Skeletal muscle cell (primary cell): Measurements from ENCODE around the gene SLC9A6.
"Not testable (repeated sequence)": the region's sequence is repeated elsewhere in the genome, so short reads cannot be mapped to it uniquely, and the experiment has no call there.

Experiments
- DNase-seq: peaks from one replicate; pipeline ENCODE4 v3.0.0-alpha.2; 2010; ENCODE audit warnings: low read depth
- H3K4me3 ChIP-seq: 2 replicates; pipeline ENCODE4 v1.5.1; 2011; ENCODE audit warnings: low read depth, mild to moderate bottlenecking, control low read depth, low read length, moderate library complexity

The SLC9A6 gene

DNA sequence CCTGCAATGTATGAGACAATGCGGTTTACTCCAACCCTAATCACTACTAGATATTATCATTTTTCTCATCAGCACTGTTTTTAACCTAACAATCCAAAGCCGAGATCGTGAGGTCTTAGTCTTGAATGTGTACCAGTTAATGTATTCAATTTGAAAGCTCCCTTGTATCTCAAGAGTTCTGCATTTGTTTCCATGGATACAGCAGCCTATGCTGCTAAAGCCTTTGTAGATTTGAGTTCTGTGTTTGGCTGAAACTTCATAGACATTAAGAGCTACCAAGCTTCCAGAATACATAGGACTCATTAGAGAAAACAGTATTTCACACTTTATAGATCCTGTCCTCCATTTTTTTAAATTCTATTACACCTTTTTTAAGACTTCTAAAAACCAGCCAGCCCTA is 39.9 kb downstream of the SLC9A6 start:
- no peak for DNase-seq
- no peak overlapping the region for H3K4me3 ChIP-seq

DNA sequence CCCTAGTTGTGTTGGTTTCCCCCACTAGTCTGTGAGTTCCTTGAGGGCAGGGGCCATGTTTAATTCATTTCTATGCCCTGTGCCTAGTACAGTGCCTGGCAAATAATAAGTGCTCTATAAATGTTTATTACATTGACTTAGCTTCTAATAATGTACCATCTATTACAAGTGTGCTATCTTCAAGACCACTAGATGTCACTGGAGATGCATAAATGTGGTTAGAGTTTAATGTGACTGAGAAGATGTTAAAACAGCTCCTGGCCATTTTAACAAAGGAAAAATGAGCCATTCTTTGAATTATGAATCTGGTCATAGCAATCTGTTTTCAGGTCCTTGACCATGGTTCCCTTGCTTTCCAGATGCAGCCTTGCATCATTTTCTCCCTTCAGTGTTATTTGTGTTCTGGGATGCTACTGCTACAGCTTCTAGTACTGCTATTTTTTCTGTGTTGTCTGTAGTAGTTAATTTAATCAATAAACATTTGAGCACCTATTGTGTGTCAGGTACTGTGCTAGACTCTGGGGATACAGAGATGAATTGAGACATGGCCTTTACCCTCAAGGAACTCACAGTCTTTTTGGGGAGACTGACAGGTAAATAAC is 43.2 kb downstream of the SLC9A6 start:
- no peak overlapping the region for H3K4me3 ChIP-seq
- DNase-seq: no peak

DNA sequence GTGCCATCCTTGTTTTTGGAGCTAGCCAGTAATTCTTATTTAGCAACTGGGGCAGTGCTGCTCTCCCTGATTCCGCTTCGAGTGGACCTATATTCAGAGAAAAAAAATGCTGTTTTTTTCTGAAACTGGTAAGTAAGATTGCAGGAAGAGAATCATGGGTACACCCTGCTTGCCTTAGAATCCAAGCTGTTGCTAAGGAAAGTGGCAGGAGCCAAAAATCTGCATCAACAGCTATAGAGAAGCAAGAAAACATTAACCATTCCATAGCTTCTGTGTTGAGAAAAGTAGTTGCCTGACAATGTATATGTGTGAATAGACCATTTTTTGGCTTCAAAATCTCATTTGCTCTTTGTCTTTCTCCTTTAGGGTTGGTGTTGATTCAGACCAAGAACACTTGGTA is 44.5 kb downstream of the SLC9A6 start:
- no peak for DNase-seq
- H3K4me3 ChIP-seq: no peak overlapping the region

DNA sequence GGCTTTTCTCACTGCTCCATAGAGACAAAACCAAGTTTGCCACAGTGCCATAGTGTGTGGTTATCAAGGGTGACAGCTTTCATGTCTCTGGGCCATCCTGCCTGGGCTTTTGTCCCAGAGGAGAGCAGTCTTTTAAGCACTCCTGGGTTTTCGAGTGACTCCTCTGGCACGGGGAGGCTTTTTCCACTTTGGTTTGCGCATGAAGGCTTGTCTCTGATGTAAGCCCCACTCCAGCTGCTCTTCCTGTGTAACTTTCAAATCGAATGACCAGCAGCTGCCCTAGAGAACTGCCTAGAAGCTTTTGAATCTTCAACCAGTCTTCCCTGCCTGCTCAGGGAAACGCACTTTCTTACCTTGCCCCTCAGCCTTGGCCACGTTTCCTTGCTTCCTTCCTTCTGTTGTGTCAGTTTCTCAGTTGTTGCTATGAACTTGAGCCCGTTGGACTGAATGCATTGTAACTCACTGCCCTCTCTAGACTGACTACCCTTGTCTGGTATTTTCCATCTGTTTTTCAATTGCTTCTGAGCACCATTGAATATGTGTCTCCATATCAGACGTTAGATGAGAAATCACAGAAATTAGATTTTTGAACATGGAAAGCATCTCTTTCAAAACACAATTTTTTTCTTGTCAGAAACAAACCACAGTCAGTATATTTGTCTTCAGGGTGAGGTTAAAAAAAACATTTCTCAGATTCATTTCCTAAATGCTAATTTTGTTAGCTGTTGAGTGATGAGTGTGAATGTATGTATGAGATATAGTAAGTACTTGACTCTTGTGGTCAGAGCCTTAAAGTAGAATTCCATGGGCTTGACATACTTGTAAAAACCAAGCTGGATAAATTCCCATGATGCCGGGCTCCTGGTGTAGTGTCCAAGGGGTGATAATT is 45.3 kb downstream of the SLC9A6 start:
- no peak overlapping the region for H3K4me3 ChIP-seq
- DNase-seq: peak; percentile 39

DNA sequence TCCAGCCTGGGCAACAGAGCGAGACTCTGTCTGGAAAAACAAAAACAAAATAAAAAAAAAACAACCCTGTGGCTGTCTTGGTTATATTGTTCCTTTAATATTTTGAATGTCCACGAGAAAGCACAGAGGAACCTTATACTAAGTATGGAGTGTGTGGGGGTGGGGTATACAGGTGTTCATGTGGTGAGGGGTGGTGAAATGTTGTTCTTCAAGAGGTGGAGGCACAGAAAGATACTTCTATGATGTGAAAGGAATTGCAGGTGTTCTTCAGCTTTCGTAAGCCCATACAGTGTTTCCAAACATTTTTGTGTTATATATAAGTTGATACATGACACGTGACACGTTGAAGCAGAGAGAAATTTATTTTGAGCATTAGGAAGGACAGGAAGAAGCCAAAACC is 46.4 kb downstream of the SLC9A6 start:
- no peak for DNase-seq
- no peak overlapping the region for H3K4me3 ChIP-seq

DNA sequence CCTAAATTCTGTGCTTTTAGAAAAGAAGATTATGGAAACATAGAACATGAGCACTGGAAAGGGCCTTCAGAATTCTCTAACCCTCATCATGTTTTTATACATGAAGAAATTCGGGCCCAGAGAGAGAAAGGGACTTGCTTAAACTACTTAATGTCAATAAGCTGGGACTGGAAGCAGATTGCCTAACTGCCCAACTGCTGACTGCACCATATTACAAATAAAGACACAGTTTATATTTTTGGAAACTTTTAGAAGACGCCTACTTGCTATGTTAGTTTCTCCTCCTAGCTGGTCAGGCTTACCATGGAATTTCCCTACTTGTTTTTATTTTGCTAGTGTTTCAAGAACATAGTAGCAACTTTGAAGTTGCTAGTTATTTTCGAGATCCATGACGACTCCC is 47.1 kb downstream of the SLC9A6 start:
- H3K4me3 ChIP-seq: no peak overlapping the region
- no peak for DNase-seq

DNA sequence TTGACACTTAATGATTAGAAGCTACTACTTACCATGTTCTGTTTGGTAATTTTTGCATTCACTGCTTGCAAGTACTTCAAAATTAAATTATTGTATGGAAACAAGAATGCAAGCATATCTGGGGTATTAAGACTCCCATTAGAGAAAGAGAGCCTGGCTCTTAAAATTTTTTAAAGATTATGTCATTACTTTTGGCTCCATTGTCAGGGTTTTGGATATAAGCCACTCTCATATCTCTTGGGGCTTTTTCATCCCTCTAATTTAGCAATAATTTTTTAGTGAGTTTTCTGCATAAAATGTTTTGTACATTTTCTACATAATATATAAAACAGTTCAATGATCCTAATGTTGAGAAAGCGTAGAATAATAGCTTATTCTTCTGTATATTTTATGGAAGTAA is 49.4 kb downstream of the SLC9A6 start:
- H3K4me3 ChIP-seq: no peak overlapping the region
- DNase-seq: no peak

DNA sequence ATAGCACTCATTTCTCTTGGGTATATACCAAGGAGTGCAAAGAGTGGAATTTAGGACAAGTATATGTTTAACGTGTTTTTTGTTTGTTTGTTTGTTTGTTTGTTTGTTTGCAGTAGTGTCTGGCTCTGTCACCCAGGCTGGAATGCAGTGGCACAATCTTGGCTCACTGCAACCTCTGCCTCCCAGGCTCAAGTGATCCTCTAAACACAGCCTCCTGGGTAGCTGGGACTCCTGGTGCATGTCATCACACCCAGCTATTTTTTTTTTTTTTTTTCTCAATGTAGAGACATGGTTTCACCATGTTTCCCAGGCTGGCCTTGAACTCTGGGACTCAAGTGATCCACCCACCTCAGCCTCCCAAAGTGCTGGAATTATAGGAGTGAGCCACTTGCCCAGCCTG is 50.4 kb downstream of the SLC9A6 start:
- DNase-seq: no peak
- H3K4me3 ChIP-seq: no peak overlapping the region

DNA sequence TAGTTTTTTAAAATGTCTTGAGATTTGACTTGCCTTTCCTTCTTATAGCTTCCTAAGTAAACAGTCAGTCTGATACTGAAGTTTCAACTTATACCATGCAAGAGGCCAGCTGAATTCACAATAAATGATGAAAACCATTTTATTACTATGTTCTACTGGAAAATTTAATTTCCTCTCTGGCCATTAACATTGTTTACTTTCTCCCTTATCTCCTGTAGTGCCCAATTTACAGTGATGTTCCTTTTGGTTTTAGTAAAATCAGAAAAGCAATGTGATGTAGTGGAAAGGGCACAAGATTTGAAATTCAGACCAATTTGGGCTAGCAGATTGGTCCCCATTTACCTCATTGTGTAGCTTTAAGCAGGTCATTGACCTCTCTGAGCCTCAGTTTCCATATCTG is 54.2 kb downstream of the SLC9A6 start:
- H3K4me3 ChIP-seq: no peak overlapping the region

DNA sequence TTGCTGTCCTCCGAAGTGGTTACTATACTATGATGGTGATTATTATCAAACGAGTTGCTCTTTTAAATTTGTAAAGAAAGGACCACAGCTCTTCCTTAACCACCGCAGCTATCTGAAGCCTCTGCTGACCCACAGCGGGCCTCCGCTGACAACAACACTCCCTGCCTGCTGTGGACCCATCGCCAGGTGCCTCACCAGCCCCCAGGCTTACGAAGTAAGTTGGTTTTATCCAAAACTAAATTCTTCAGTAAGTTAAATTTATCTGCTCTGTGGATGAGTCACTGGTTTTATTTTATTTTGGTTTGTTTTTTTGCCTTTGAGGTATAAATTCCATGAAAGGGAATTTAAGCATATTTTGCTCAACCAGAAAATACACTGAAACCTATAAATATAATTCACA is 54.7 kb downstream of the SLC9A6 start:
- H3K4me3 ChIP-seq: no peak overlapping the region
- no peak for DNase-seq

More for the DNA sequence above, 54.2 kb downstream of the SLC9A6 start:
- no peak for DNase-seq

DNA sequence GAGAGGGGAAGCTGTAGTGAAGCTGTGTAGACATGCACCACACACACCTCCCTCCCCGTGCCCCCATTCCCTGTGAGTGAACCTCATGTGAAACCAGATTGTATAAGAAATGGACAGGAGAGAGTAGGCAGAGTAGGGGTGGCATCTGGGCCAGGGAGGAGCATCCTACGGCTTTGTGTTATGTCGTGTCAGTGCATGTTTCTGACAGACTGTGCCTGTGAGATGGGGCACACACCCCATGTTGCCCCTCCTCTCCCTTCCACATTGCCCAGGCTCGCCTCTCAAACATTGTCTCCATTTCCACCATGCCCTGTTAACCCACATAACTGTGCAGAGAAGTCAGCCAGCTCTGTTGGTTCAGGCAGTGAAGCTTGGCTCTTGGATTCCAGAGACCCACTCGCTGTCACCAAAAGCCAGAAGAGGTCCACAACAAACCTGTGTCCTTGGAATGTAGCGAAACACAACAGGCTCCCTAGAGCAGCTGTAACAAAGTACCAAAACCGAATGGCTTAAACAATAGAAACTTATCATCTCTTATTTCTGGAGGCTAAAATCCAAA is 56.1 kb downstream of the SLC9A6 start:
- H3K4me3 ChIP-seq: no peak overlapping the region
- DNase-seq: no peak

DNA sequence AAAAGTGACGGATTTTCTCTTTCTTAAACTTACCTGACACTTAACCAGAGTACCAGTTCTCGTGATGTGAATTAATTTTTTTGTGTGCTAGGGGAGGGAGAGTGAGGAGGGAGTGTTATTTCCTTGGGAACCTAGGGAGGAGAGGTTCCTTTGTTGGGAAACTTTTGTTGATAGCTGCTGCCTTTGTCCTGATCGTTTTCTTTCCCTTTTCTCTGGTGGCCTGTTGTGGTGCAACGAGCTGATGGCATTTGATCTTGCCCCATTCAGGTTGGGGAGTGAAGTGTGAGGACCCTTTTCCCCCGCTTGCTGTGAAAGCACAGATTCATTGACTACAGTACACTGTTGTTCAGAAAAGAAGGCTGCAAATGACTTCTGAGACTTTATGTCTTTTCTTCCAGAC is 59.8 kb downstream of the SLC9A6 start:
- no peak overlapping the region for H3K4me3 ChIP-seq
- no peak for DNase-seq

DNA sequence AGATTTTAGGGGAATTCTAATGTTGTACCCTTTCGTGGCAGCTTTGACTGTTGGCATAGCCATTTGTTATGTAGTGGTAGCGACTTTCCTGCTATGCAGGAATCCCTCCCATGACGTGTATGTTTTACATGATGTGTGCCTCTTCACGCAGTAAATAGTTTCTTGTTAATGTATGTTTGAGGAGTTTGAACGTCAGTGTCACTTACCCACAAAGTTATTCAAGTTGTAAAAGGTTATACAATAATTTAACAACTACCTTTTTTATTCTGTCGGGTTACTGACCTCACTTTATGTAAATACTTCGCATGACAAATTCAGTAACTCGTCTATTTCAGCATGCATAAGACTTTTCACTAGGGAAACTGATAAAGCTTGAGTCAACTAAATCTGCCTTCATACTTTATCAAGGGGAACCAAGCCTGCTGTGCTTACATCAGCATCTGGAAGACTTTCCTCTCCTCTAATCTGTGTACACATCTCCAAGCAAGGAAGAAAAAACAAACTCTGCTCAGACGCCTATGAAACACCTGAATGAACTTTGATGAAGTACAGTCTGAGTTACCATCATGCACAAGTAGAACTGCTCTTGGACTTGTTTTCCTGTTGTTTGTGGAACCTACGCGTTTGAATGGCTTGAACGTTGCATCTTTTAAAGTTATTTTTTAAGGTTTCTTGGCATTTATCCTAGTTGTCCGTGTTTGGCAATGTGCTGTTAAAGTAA is 61.2 kb downstream of the SLC9A6 start:
- no peak overlapping the region for H3K4me3 ChIP-seq
- no peak for DNase-seq

DNA sequence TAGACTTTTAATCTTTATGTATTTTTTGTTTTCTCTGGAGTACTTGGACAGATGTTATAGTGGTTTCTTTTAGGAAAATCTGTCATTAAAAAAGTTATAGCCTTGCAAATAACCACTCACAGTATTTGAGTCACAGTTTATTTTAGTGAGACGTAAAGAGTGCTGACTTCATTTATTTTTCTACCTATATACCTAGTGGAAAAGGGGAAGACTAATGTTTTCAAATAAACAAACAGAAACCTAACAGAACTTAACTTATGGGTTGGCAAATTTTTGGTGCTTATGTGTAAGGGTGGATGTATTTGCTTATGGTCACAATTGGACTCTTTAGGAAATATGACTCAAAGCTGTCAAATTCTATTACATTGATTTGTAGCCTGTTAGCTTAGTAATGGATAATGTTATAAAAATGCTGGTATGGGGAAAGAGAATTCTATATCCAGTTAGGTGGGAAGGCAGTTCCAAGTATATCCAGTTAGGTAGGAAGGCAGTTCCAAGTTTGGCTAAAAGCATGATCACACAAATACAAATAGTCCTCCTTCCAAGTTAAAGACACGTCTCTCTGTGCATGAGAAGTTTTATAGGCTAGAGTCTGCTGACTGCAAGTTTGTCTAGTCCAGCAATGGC is 61.9 kb downstream of the SLC9A6 start:
- no peak for DNase-seq
- no peak overlapping the region for H3K4me3 ChIP-seq

DNA sequence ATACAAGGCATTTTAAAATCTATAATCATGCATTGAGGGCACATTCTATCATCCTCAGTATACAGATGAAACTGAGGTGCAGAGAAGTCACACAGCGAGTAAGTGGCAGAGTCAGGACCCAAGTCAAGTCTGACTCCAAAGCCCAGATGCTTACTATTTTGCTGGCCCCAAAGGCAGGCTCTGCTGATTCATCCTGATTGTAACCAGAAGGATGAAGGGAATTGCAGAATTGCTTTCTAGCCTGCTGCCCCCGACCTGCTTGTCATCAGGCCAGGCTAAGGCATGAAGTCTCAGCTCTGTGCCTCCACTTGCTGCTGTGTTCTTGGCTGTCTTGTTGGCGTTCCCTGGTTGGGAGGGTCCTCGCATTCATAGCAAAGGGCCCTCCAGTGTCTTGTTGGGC is 62.7 kb downstream of the SLC9A6 start:
- H3K4me3 ChIP-seq: no peak overlapping the region
- DNase-seq: no peak

DNA sequence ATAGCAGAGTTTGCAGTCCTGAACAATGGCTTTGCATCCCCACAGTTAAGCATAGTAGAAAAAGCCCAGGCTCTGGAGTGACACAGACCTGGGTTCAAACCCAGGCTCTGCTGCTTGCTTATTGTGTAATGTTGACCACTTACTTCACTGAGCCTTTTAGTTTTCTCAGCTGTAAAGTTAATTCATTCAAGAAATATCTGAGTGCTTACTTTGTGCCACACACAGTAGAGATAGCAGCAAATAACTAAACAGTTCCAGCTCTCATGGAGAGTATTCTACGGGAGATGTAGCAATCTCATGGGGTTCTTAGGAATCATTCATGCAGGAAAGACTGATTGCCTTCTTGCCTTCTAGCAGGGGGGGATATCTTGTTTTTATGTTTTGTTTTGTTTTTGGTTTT is 63.2 kb downstream of the SLC9A6 start:
- no peak for DNase-seq
- no peak overlapping the region for H3K4me3 ChIP-seq

DNA sequence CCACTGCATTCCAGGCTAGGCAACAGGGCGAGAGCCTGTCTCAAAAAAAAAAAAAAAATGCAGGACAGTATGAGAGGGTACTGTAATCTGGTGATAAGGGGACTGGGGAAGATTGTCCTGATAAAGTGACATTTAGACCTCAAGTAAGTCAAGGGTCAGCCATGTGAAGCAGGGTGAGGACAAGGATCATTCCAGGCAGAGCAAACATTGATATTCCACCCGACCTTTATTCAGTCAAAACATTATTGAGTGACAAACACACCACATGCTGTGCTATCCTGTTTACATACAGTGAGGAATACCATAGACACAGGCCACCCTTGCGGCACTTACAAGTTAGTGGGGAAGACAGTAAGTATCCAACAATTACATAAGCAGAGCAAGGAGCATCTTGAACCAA is 64.4 kb downstream of the SLC9A6 start:
- H3K4me3 ChIP-seq: no peak overlapping the region
- DNase-seq: no peak

DNA sequence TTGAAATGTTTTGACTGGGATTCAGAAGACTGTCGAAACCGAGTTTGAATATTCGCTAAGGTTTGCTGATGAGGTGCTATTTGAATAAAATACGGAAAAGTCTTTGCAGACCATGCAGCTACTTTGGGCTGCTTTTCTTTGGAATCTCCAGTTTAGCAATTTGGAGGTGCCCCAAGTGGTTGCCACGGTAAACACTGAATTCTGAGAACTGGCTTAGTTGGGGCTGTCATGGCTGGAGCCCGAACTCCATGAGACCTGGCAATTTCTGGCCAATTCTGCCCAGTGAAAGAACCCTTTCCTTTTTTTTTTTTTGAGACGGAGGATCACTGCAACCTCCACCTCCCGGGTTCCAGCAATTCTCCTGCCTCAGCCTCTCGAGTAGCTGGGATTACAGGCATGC is 65.6 kb downstream of the SLC9A6 start:
- not testable (repeated sequence) for H3K4me3 ChIP-seq, DNase-seq

DNA sequence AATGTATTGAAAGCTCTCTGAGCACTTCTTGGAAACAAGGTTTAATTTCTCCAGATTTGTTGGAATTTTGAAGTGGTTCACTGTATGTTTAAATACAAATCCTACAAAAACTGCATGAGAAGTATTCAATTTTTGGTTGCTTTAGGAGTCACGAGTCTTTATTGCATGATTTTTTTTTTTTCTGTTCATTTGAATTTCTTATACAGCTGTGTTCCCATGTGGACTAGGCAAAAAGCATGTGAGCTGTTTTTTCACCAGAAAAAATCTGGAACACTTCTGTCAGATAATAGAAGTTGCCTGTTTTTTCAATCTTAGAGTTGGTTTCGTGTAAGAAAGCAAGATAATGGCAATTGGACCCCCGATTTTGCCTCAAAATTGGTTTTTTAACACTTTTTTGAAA is 66.4 kb downstream of the SLC9A6 start:
- H3K4me3 ChIP-seq: no peak overlapping the region
- DNase-seq: no peak
